ENCODE data around the gene SVIL.
"Not testable (repeated sequence)": the region's sequence is repeated elsewhere in the genome, so short reads cannot be mapped to it uniquely, and the experiment has no call there.

The SVIL gene

GRCh38 chr10:29579455-29579970 is 55.3 kb downstream of the SVIL start:
- no peak for TF ChIP-seq CTCF (conservative IDR thresholded peaks at IDR 0.05; ENCODE audit: low read depth, low read length)
- H3K79me2 ChIP-seq (ENCODE audit: insufficient read depth, low read depth): no peaks in the 10 kb centered on the region
- H3K27ac ChIP-seq: no peak overlapping the region

GRCh38 chr10:29578457-29578856 is 56.3 kb downstream of the SVIL start:
- no peaks in the 10 kb centered on the region for H3K79me2 ChIP-seq (ENCODE audit: insufficient read depth, low read depth)
- no peaks in the 10 kb centered on the region for H4K20me1 ChIP-seq (ENCODE audit: insufficient read depth)
- H3K4me2 ChIP-seq: no peak overlapping the region
- H2AFZ ChIP-seq (ENCODE audit: low read depth): no peak overlapping the region
- no peak for TF ChIP-seq CTCF (conservative IDR thresholded peaks at IDR 0.05; ENCODE audit: low read depth, low read length)
- no peak overlapping the region for H3K9ac ChIP-seq
- H3K4me3 ChIP-seq (IDR thresholded peaks at IDR 0.05; ENCODE audit: insufficient read depth, low read depth, low read length): no peak overlapping the region
- no peak overlapping the region for H3K27ac ChIP-seq
- no peaks in the 10 kb centered on the region for H3K27me3 ChIP-seq (ENCODE audit: insufficient read depth, low read depth)
- no peaks in the 10 kb centered on the region for H3K4me1 ChIP-seq (ENCODE audit: low read depth, poor library complexity, severe bottlenecking)
- H3K36me3 ChIP-seq (ENCODE audit: insufficient read depth): no peaks in the 10 kb centered on the region

More at GRCh38 chr10:29579455-29579970, 55.3 kb downstream of the SVIL start:
- Histone ChIP-seq H2AFZ (ENCODE audit: low read depth) (no peak overlapping the region), H3K36me3 (ENCODE audit: insufficient read depth) (no peaks in the 10 kb centered on the region), H4K20me1 (ENCODE audit: insufficient read depth) (no peaks in the 10 kb centered on the region), H3K27me3 (ENCODE audit: insufficient read depth, low read depth) (no peaks in the 10 kb centered on the region), H3K4me1 (ENCODE audit: low read depth, poor library complexity, severe bottlenecking) (no peaks in the 10 kb centered on the region), H3K4me3 (IDR thresholded peaks at IDR 0.05; ENCODE audit: insufficient read depth, low read depth, low read length) (no peak overlapping the region), H3K9ac (no peak overlapping the region), H3K4me2 (no peak overlapping the region)

GRCh38 chr10:29576681-29577080 is 58.1 kb downstream of the SVIL start:
- Histone ChIP-seq H3K27ac (no peak overlapping the region), H3K36me3 (ENCODE audit: insufficient read depth) (no peaks in the 10 kb centered on the region), H3K4me1 (ENCODE audit: low read depth, poor library complexity, severe bottlenecking) (no peaks in the 10 kb centered on the region), H3K79me2 (ENCODE audit: insufficient read depth, low read depth) (no peaks in the 10 kb centered on the region), H3K4me2 (no peak overlapping the region), H2AFZ (ENCODE audit: low read depth) (no peak overlapping the region), H3K9ac (no peak overlapping the region), H3K27me3 (ENCODE audit: insufficient read depth, low read depth) (no peaks in the 10 kb centered on the region), H4K20me1 (ENCODE audit: insufficient read depth) (no peaks in the 10 kb centered on the region), H3K4me3 (IDR thresholded peaks at IDR 0.05; ENCODE audit: insufficient read depth, low read depth, low read length) (no peak overlapping the region)
- TF ChIP-seq CTCF (conservative IDR thresholded peaks at IDR 0.05; ENCODE audit: low read depth, low read length): no peak

GRCh38 chr10:29575098-29575455 is 59.7 kb downstream of the SVIL start:
- H4K20me1 ChIP-seq (ENCODE audit: insufficient read depth): no peaks in the 10 kb centered on the region
- no peak for TF ChIP-seq CTCF (conservative IDR thresholded peaks at IDR 0.05; ENCODE audit: low read depth, low read length)
- H3K27ac ChIP-seq: no peak overlapping the region
- no peaks in the 10 kb centered on the region for H3K4me1 ChIP-seq (ENCODE audit: low read depth, poor library complexity, severe bottlenecking)
- H3K4me2 ChIP-seq: no peak overlapping the region
- no peak overlapping the region for H3K4me3 ChIP-seq (IDR thresholded peaks at IDR 0.05; ENCODE audit: insufficient read depth, low read depth, low read length)
- H2AFZ ChIP-seq (ENCODE audit: low read depth): no peak overlapping the region
- H3K36me3 ChIP-seq (ENCODE audit: insufficient read depth): no peaks in the 10 kb centered on the region
- no peak overlapping the region for H3K9ac ChIP-seq
- no peaks in the 10 kb centered on the region for H3K27me3 ChIP-seq (ENCODE audit: insufficient read depth, low read depth)
- H3K79me2 ChIP-seq (ENCODE audit: insufficient read depth, low read depth): no peaks in the 10 kb centered on the region

- H3K27me3 ChIP-seq (ENCODE audit: insufficient read depth, low read depth); H3K36me3 ChIP-seq (ENCODE audit: insufficient read depth); H3K27ac ChIP-seq; H3K4me1 ChIP-seq (ENCODE audit: low read depth, poor library complexity, severe bottlenecking); H2AFZ ChIP-seq (ENCODE audit: low read depth); H3K4me3 ChIP-seq (IDR thresholded peaks at IDR 0.05; ENCODE audit: insufficient read depth, low read depth, low read length); H3K9ac ChIP-seq; H3K4me2 ChIP-seq; H3K79me2 ChIP-seq (ENCODE audit: insufficient read depth, low read depth); H4K20me1 ChIP-seq (ENCODE audit: insufficient read depth): not testable (repeated sequence)
These were observed 60.3 kb downstream of the SVIL start for GRCh38 chr10:29574212-29575097.

GRCh38 chr10:29570248-29570647 is 64.5 kb downstream of the SVIL start:
- H3K9ac ChIP-seq; H3K27me3 ChIP-seq (ENCODE audit: insufficient read depth, low read depth); H3K27ac ChIP-seq; H3K4me1 ChIP-seq (ENCODE audit: low read depth, poor library complexity, severe bottlenecking); H3K36me3 ChIP-seq (ENCODE audit: insufficient read depth); H4K20me1 ChIP-seq (ENCODE audit: insufficient read depth); H3K4me3 ChIP-seq (IDR thresholded peaks at IDR 0.05; ENCODE audit: insufficient read depth, low read depth, low read length); H3K79me2 ChIP-seq (ENCODE audit: insufficient read depth, low read depth); H3K4me2 ChIP-seq; H2AFZ ChIP-seq (ENCODE audit: low read depth): not testable (repeated sequence)
